Activated T-helper 1 cell treated with anti-CD3 and anti-CD28 coated beads, Interleukin-12 subunit alpha, Interleukin-12 subunit beta, Interleukin-2, Interleukin-4 antibody, amounts not matched to agents 30 ng/mL and 10 ng/mL and 1 ng/mL, durations not matched to agents 14 hours and 24 hours and 36 hours (primary cell): ENCODE measurements around the gene RPL7A. TPM values are rescaled to one million over a fixed set of nuclear protein-coding genes. Genes with fewer than 3 reads are reported as not detected.

Experiments used
- DNase-seq: peaks from one replicate; pipeline ENCODE4 v3.0.0; 2021; ENCODE audit warnings: low spot score
- H3K27ac Mint-ChIP-seq: one replicate; pipeline ENCODE4 v1.8.0; 2021; ENCODE audit warnings: mild to moderate bottlenecking, mixed read lengths
- H3K27me3 Mint-ChIP-seq: one replicate; pipeline ENCODE4 v1.8.0; 2022; ENCODE audit warnings: mild to moderate bottlenecking, moderate library complexity, mixed read lengths; ENCODE audit not compliant: insufficient read depth
- H3K36me3 Mint-ChIP-seq: one replicate; pipeline ENCODE4 v1.8.0; 2021; ENCODE audit warnings: low read depth, mixed read lengths
- H3K4me1 Mint-ChIP-seq: one replicate; pipeline ENCODE4 v1.8.0; 2021; ENCODE audit warnings: low read depth, mixed read lengths
- H3K4me3 Mint-ChIP-seq: one replicate; pipeline ENCODE4 v1.8.0; 2021; ENCODE audit warnings: mild to moderate bottlenecking, moderate library complexity, mixed read lengths
- H3K9me3 Mint-ChIP-seq: one replicate; pipeline ENCODE4 v1.8.0; 2021; ENCODE audit warnings: mixed read lengths
- intact Hi-C: fragments of 100-400 bp; cut with micrococcal nuclease; formaldehyde crosslinking; loops from one replicate; pipeline ENCODE4 v1.15.1; 2024
- total RNA-seq: library from RNA; stranded (reverse); gene quantifications from 2 replicates; pipeline ENCODE4 v1.2.3, GENCODE V29; 2022

Gene RPL7A
- total RNA-seq, 1 donor from 2014 or later = 2,463 TPM

DNA sequence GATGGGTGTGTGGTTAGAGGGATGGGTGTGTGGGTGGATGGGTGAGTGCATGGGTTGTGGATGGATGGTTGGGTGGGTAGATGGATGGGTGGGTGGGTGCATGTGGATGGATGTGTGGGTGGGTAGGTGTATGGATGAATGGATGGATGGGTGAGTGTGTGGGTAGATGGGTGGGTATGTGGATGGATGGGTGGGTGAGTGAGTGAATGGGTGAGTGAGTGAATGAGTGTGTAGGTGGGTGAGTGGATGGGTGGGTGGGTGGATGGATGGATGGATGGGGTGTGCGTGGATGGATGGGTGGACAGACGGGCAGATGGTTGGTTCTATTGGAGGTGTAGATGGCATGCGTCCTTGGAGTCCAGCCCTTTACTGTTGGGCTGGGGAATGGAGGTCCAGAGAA is 45.4 kb downstream of the RPL7A start:
- Mint-ChIP-seq H3K27ac (no peak overlapping the region), H3K27me3 (peaks cover 5% of the 10 kb centered on the region), H3K4me1 (no peaks in the 10 kb centered on the region), H3K4me3 (no peak overlapping the region), H3K36me3 (no peaks in the 10 kb centered on the region), H3K9me3 (no peaks in the 10 kb centered on the region)
- intact Hi-C loops = no loop called here
- no peak for DNase-seq

DNA sequence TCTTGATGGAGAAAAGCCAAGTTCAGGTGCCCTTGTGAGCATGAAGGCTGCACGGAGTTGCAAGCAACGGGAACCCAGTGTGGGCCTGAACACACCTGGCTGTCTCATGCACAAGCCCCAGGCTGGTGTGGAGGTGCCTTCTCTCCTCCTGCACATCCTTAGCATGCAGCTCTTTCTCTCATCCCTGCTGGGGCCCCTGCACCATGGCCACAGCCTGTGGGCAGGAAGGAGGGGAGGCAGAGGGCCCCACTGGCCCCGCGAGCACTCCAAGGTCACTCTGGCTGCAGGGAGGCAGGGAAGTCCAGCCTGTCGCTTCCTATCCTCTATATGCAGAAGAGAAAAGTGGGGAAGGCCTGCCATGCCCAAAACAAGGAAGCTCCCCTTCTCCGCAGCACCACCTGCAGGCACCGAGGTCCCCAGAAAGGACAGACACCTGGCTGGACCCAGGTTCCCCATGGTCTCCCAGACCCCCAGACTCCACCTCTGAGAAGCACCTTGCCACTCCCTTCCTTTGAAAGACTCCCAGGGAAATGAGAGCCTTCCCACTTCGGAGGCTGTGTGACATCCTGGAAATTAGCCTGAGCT is 46.8 kb downstream of the RPL7A start:
- H3K4me3 Mint-ChIP-seq = no peak overlapping the region
- H3K36me3 Mint-ChIP-seq = no peaks in the 10 kb centered on the region
- no peaks in the 10 kb centered on the region for H3K4me1 Mint-ChIP-seq
- intact Hi-C loops = no loop called here
- DNase-seq = no peak
- no peaks in the 10 kb centered on the region for H3K9me3 Mint-ChIP-seq
- no peak overlapping the region for H3K27ac Mint-ChIP-seq
- H3K27me3 Mint-ChIP-seq = peaks cover 5% of the 10 kb centered on the region

DNA sequence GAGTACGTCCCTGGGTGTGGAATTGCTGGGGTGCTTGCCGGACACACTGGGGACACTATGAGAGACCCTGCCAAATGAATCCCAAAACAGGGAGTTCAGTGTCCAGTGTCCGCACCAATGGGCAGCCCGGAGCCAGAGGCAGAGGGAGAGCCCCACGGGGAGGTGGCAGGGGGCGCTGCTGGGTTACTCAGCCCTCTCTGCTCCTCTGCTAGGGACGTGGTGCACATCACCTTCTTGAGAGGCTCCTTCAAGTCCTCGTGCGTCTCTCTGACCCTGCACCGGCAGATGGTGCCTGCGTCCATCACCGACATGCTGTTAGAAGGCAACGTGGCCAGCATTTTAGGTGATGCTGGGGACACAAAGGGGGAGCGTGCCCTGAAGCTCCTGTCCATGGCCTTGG is 48.9 kb downstream of the RPL7A start:
- H3K36me3 Mint-ChIP-seq = no peaks in the 10 kb centered on the region
- H3K27me3 Mint-ChIP-seq = peaks cover 5% of the 10 kb centered on the region
- intact Hi-C loops = no loop called here
- no peaks in the 10 kb centered on the region for H3K9me3 Mint-ChIP-seq
- no peak for DNase-seq
- no peak overlapping the region for H3K4me3 Mint-ChIP-seq
- H3K27ac Mint-ChIP-seq = no peak overlapping the region
- H3K4me1 Mint-ChIP-seq = no peaks in the 10 kb centered on the region

DNA sequence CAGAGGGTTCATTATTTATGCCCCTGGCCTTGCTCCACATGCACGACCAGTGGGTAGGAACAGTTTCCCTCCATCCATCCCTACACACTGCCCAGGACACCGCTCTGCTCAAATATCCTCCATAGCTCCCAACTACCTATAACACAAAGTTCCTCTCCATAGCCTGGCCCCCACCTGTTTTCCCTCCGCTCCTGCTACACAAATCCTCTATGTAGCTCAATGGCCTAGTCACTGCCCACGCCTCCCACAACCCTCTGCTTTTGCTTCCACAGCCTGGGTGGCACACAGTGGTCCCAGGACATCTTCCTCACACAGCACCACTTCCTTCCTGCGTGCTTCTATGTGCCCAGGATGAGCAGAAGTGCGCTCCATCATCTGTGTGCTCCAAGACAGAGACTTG is 49.4 kb downstream of the RPL7A start:
- no peak for DNase-seq
- Mint-ChIP-seq H3K27me3 (peaks cover 5% of the 10 kb centered on the region), H3K4me1 (no peaks in the 10 kb centered on the region), H3K4me3 (no peak overlapping the region), H3K27ac (no peak overlapping the region), H3K9me3 (no peaks in the 10 kb centered on the region), H3K36me3 (no peaks in the 10 kb centered on the region)
- intact Hi-C loops = no loop called here

DNA sequence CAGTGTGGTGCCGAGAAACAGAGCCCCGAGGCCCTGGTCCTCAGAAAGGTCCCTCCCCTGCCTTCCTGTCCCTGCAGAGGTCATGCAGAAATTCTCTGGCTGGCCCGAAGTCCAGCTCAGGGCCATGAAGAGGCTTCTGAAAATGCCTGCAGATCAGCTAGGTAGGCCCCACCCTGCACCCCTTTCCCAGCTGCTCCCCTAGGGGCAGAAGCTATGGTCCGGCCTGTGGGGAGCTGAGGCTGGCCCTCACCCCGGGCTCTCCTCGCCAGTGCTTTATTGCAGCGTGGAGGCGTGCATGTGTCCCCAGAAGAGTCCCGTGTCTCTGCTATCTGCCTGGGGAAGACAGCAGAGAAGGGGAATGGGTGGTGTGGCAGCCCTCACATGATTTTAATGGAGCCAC is 49.9 kb downstream of the RPL7A start:
- no peaks in the 10 kb centered on the region for H3K36me3 Mint-ChIP-seq
- no peaks in the 10 kb centered on the region for H3K9me3 Mint-ChIP-seq
- no peak for DNase-seq
- H3K27ac Mint-ChIP-seq = no peak overlapping the region
- no peak overlapping the region for H3K4me3 Mint-ChIP-seq
- H3K4me1 Mint-ChIP-seq = no peaks in the 10 kb centered on the region
- intact Hi-C loops = no loop called here
- peaks cover 5% of the 10 kb centered on the region for H3K27me3 Mint-ChIP-seq

DNA sequence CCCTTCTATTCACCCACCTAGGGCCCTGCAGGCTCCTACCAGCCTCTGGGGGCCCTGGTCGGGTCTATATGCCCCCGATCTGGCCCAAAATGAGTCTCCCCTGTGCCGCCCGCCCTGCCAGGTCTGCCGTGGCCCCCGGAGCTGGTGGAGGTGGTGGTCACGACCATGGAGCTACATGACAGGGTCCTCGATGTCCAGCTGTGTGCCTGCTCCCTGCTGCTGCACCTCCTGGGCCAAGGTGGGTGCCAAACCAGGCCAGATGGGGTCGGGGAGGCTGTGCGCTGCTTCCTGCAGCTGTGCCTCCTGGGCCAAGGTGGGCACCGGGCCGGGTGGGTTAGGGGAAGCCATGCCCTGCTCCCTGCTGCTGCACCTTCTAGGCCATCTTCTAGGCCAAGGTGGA is 52.3 kb downstream of the RPL7A start:
- no peak overlapping the region for H3K4me3 Mint-ChIP-seq

More for the DNA sequence above, 52.3 kb downstream of the RPL7A start:
- no peak for DNase-seq
- no peaks in the 10 kb centered on the region for H3K9me3 Mint-ChIP-seq
- H3K27me3 Mint-ChIP-seq = peaks cover 3% of the 10 kb centered on the region
- H3K4me1 Mint-ChIP-seq = no peaks in the 10 kb centered on the region
- intact Hi-C loops = no loop called here
- H3K36me3 Mint-ChIP-seq = peaks cover 4% of the 10 kb centered on the region
- H3K27ac Mint-ChIP-seq = no peak overlapping the region

Other genes with a start within 250 kb of the RPL7A start
- gene RALGDS, start 227.0 kb upstream of the RPL7A start, total RNA-seq = 88.7 and 94.4 TPM in 2 replicates
- gene GBGT1, start 184.3 kb upstream of the RPL7A start, total RNA-seq = 8.6 and 9.4 TPM in 2 replicates
- gene OBP2B, start 139.0 kb upstream of the RPL7A start, total RNA-seq = not detected in 2 replicates
- 0.34 and 0.60 TPM in 2 replicates for gene ABO, start 73.0 kb upstream of the RPL7A start, total RNA-seq
- 29.0 and 29.8 TPM in 2 replicates for gene SURF6, start 12.0 kb upstream of the RPL7A start, total RNA-seq
- gene MED22, start 87 bp upstream of the RPL7A start, total RNA-seq = 37.9 and 40.5 TPM in 2 replicates
- 36.3 and 37.7 TPM in 2 replicates for gene SURF1, start 8.3 kb downstream of the RPL7A start, total RNA-seq
- gene SURF2, start 8.3 kb downstream of the RPL7A start, total RNA-seq = 28.6 and 30.9 TPM in 2 replicates
- 236 and 242 TPM in 2 replicates for gene SURF4, start 27.8 kb downstream of the RPL7A start, total RNA-seq
- gene STKLD1, start 28.1 kb downstream of the RPL7A start, total RNA-seq = 0.64 and 1.5 TPM in 2 replicates
- gene REXO4, start 69.8 kb downstream of the RPL7A start, total RNA-seq = 42.5 and 43.8 TPM in 2 replicates
- gene ADAMTS13, start 74.1 kb downstream of the RPL7A start, total RNA-seq = 1.2 and 1.7 TPM in 2 replicates
- 1.0 and 1.1 TPM in 2 replicates for gene CACFD1, start 111.8 kb downstream of the RPL7A start, total RNA-seq
- gene SLC2A6, start 130.9 kb downstream of the RPL7A start, total RNA-seq = 4.1 and 4.6 TPM in 2 replicates
- not detected in 2 replicates for gene MYMK, start 176.7 kb downstream of the RPL7A start, total RNA-seq
- not detected in 2 replicates for gene ADAMTSL2, start 186.5 kb downstream of the RPL7A start, total RNA-seq